CD4-positive, CD25-positive, alpha-beta regulatory T cell (primary cell): ENCODE data around the gene TRIM27. TPM values are rescaled to one million over a fixed set of nuclear protein-coding genes. Genes with fewer than 3 reads are reported as not detected.
"Not testable (repeated sequence)": the region's sequence is repeated elsewhere in the genome, so short reads cannot be mapped to it uniquely, and the experiment has no call there.

Experiments used
- ATAC-seq, 2 donors: fragments of 150-1000 bp; cut with Tn5 transposase; one replicate each; pipeline ENCODE4 v1.10.0; 2021; ENCODE audit warnings: low read depth in 2 of 2, moderate number of reproducible peaks in 2 of 2, moderate library complexity in 1 of 2
- DNase-seq, 3 donors: peaks; one replicate each; pipeline versions ENCODE4 v3.0.0 to v3.0.0-alpha.2; 2012 to 2022; ENCODE audit warnings: mixed read lengths in 1 of 3
- H3K27ac ChIP-seq: one replicate; pipeline ENCODE4 v1.7.0; 2013; ENCODE audit warnings: mild to moderate bottlenecking, low read length; ENCODE audit not compliant: insufficient read depth, poor library complexity, severe bottlenecking
- H3K27me3 ChIP-seq: one replicate; pipeline ENCODE4 v1.7.0; 2013; ENCODE audit warnings: low read length; ENCODE audit not compliant: control insufficient read depth, insufficient read depth
- H3K36me3 ChIP-seq: one replicate; pipeline ENCODE4 v1.7.0; 2013; ENCODE audit warnings: mild to moderate bottlenecking, low read length, moderate library complexity; ENCODE audit not compliant: control insufficient read depth, insufficient read depth
- H3K4me1 ChIP-seq: 2 replicates; pipeline ENCODE4 v1.7.0; 2013; ENCODE audit warnings: mild to moderate bottlenecking, low read length; ENCODE audit not compliant: insufficient read depth, control insufficient read depth, poor library complexity, severe bottlenecking
- H3K4me3 ChIP-seq: one replicate; pipeline ENCODE4 v1.7.0; 2013; ENCODE audit warnings: low read depth, mild to moderate bottlenecking, low read length, moderate library complexity
- H3K9me3 ChIP-seq, 2 experiments: 1 replicate in 1 of 2; 2 replicates in 1 of 2; pipeline ENCODE4 v1.7.0; 2013; ENCODE audit warnings: low read length in 2 of 2, mild to moderate bottlenecking in 1 of 2, moderate library complexity in 1 of 2; ENCODE audit not compliant: control insufficient read depth in 2 of 2
- H3K27ac Mint-ChIP-seq, 3 donors: one replicate each; pipeline ENCODE4 v1.8.0; 2020 to 2022; ENCODE audit warnings: mild to moderate bottlenecking in 3 of 3, mixed read lengths in 3 of 3, moderate library complexity in 2 of 3
- H3K27me3 Mint-ChIP-seq: one replicate; pipeline ENCODE4 v1.8.0; 2022; ENCODE audit warnings: mild to moderate bottlenecking, mixed read lengths
- H3K36me3 Mint-ChIP-seq: one replicate; pipeline ENCODE4 v1.8.0; 2020; ENCODE audit warnings: mixed read lengths
- H3K4me1 Mint-ChIP-seq, 4 donors: one replicate each; pipeline ENCODE4 v1.8.0; 2020 to 2022; ENCODE audit warnings: mixed read lengths in 4 of 4, mild to moderate bottlenecking in 1 of 4
- H3K4me3 Mint-ChIP-seq, 4 donors: one replicate each; pipeline ENCODE4 v1.8.0; 2020 to 2022; ENCODE audit warnings: mild to moderate bottlenecking in 4 of 4, mixed read lengths in 4 of 4, moderate library complexity in 3 of 4
- H3K9me3 Mint-ChIP-seq, 7 donors: one replicate each; pipeline ENCODE4 v1.8.0; 2020 to 2022; ENCODE audit warnings: mixed read lengths in 7 of 7, mild to moderate bottlenecking in 3 of 7, moderate library complexity in 2 of 7
- polyA plus RNA-seq, 4 donors: library from polyadenylated mRNA; unstranded; fragments of 300-500 nt; fragmentation: Illumina TruSeq; gene quantifications; one replicate each; pipeline ENCODE4 v1.2.3, GENCODE V29; 2021
- total RNA-seq: library from RNA; stranded (reverse); gene quantifications from one replicate; pipeline ENCODE4 v1.2.3, GENCODE V29; 2022

The TRIM27 gene
- 23.5 TPM for total RNA-seq
- polyA plus RNA-seq = 10 to 100 TPM; 46.2 to 76.4 (median 59.4) TPM

GRCh38 chr6:28923318-28924102, at the start of gene TRIM27:
Gene TRIM27 (minus strand): TSS chr6:28923985. CDS start chr6:28923632, 353 bp downstream.
- H3K4me3 ChIP-seq = peak within 1 kb of the TSS; percentile 98
- H3K9me3 ChIP-seq = no peaks in the 10 kb centered on the region
- peaks cover 5% of the 10 kb centered on the region for H3K27me3 Mint-ChIP-seq
- peak within 1 kb of the TSS; percentile 96 to 99 (median 97) for H3K4me3 Mint-ChIP-seq
- no peaks in the 10 kb centered on the region for H3K27me3 ChIP-seq
- H3K27ac Mint-ChIP-seq = peak within 1 kb of the TSS; percentile 94 to 95 (median 94)
- H3K27ac ChIP-seq = peak within 1 kb of the TSS; percentile 81
- H3K9me3 Mint-ChIP-seq = no peaks in the 10 kb centered on the region
- peaks cover 25% of the 10 kb centered on the region for H3K36me3 ChIP-seq
- ATAC-seq = peak; percentile 78 to 79
- peaks cover 30% of the 10 kb centered on the region for H3K4me1 ChIP-seq
- peaks cover 23 to 46% (median 31%) of the 10 kb centered on the region in 4 donors for H3K4me1 Mint-ChIP-seq
- H3K36me3 Mint-ChIP-seq = peaks cover 26% of the 10 kb centered on the region
- DNase-seq = peak; percentile 66 to 91 (median 81)

- H3K9me3 ChIP-seq, H3K36me3 Mint-ChIP-seq, ATAC-seq, H3K27ac Mint-ChIP-seq, H3K36me3 ChIP-seq, H3K4me1 Mint-ChIP-seq, H3K27ac ChIP-seq, H3K4me3 Mint-ChIP-seq, H3K4me3 ChIP-seq, H3K27me3 ChIP-seq, H3K4me1 ChIP-seq, DNase-seq: not testable (repeated sequence)
- Mint-ChIP-seq H3K9me3 (peaks cover 0 to 17% (median 7%) of the 10 kb centered on the region in 7 donors), H3K27me3 (peaks cover 20% of the 10 kb centered on the region)
Measured at GRCh38 chr6:28970056-28970455, 46.3 kb upstream of the TRIM27 start.

- H3K27ac Mint-ChIP-seq = no peak overlapping the region
- H3K27ac ChIP-seq = no peak overlapping the region
Measured at GRCh38 chr6:28969129-28969528, 45.3 kb upstream of the TRIM27 start.

GRCh38 chr6:28968476-28968875, 44.7 kb upstream of the TRIM27 start:
- ATAC-seq (no peak), DNase-seq (no peak)
- H3K4me3 Mint-ChIP-seq = peak overlapping the region in 1 of 4 donors; percentile 75
- Histone ChIP-seq H3K27ac (no peak overlapping the region), H3K27me3 (peaks cover 2% of the 10 kb centered on the region), H3K4me3 (no peak overlapping the region), H3K4me1 (no peaks in the 10 kb centered on the region), H3K9me3 (peaks cover 0 to 8% of the 10 kb centered on the region in 2 experiments), H3K36me3 (no peaks in the 10 kb centered on the region)
- H3K27me3 Mint-ChIP-seq = peaks cover 16% of the 10 kb centered on the region
- peaks cover 1% of the 10 kb centered on the region for H3K36me3 Mint-ChIP-seq
- H3K9me3 Mint-ChIP-seq = peaks cover 0 to 17% (median 9%) of the 10 kb centered on the region in 7 donors
- no peak overlapping the region for H3K27ac Mint-ChIP-seq
- no peaks in the 10 kb centered on the region for H3K4me1 Mint-ChIP-seq

More at GRCh38 chr6:28969129-28969528, 45.3 kb upstream of the TRIM27 start:
- Mint-ChIP-seq H3K27me3 (peaks cover 16% of the 10 kb centered on the region), H3K4me3 (no peak overlapping the region), H3K9me3 (peaks cover 0 to 17% (median 9%) of the 10 kb centered on the region in 7 donors), H3K36me3 (peaks cover 3% of the 10 kb centered on the region), H3K4me1 (no peaks in the 10 kb centered on the region)
- ATAC-seq (no peak), DNase-seq (no peak)
- Histone ChIP-seq H3K4me1 (no peaks in the 10 kb centered on the region), H3K9me3 (peaks cover 0 to 8% of the 10 kb centered on the region in 2 experiments), H3K27me3 (peaks cover 2% of the 10 kb centered on the region), H3K36me3 (no peaks in the 10 kb centered on the region), H3K4me3 (no peak overlapping the region)

GRCh38 chr6:28965706-28966105, 41.9 kb upstream of the TRIM27 start:
- Mint-ChIP-seq H3K36me3 (no peaks in the 10 kb centered on the region), H3K4me1 (no peaks in the 10 kb centered on the region), H3K4me3 (no peak overlapping the region), H3K27me3 (peaks cover 24% of the 10 kb centered on the region), H3K9me3 (peaks cover 0 to 17% (median 9%) of the 10 kb centered on the region in 7 donors), H3K27ac (no peak overlapping the region)
- Histone ChIP-seq H3K9me3 (peaks cover 0 to 8% of the 10 kb centered on the region in 2 experiments), H3K36me3 (no peaks in the 10 kb centered on the region), H3K27ac (no peak overlapping the region), H3K4me1 (no peaks in the 10 kb centered on the region), H3K27me3 (peaks cover 5% of the 10 kb centered on the region), H3K4me3 (no peak overlapping the region)
- no peak for DNase-seq
- no peak for ATAC-seq

GRCh38 chr6:28960846-28961500, 37.2 kb upstream of the TRIM27 start:
- Mint-ChIP-seq H3K36me3 (no peaks in the 10 kb centered on the region), H3K27me3 (peaks cover 31% of the 10 kb centered on the region), H3K4me1 (no peaks in the 10 kb centered on the region), H3K4me3 (no peak overlapping the region), H3K9me3 (peaks cover 0 to 6% (median 0%) of the 10 kb centered on the region in 7 donors), H3K27ac (no peak overlapping the region)
- H3K4me3 ChIP-seq = no peak overlapping the region
- H3K27me3 ChIP-seq = peaks cover 12% of the 10 kb centered on the region
- H3K36me3 ChIP-seq = no peaks in the 10 kb centered on the region
- no peak for DNase-seq
- ATAC-seq = no peak
- no peaks in the 10 kb centered on the region for H3K9me3 ChIP-seq
- H3K4me1 ChIP-seq = no peaks in the 10 kb centered on the region
- H3K27ac ChIP-seq = no peak overlapping the region

- H3K36me3 ChIP-seq, H3K36me3 Mint-ChIP-seq, H3K27ac ChIP-seq, H3K27ac Mint-ChIP-seq, DNase-seq, ATAC-seq, H3K4me3 ChIP-seq, H3K9me3 ChIP-seq, H3K9me3 Mint-ChIP-seq, H3K4me1 ChIP-seq, H3K4me3 Mint-ChIP-seq: not testable (repeated sequence)
- H3K27me3 Mint-ChIP-seq = peaks cover 47% of the 10 kb centered on the region
- H3K27me3 ChIP-seq = peaks cover 17% of the 10 kb centered on the region
- peaks cover 0 to 14% (median 8%) of the 10 kb centered on the region in 4 donors for H3K4me1 Mint-ChIP-seq
Measured at GRCh38 chr6:28958561-28959243, 34.9 kb upstream of the TRIM27 start.
